GM19455 (cell line): ENCODE results near the gene SZRD1.

Source experiments
- ATAC-seq: cut with Tn5 transposase; IDR thresholded peaks from one replicate; pipeline ENCODE4 v1.9.1; 2021; ENCODE audit not compliant: unreplicated experiment

Gene SZRD1

GRCh38 chr1:16436946-16437474, 70.0 kb downstream of the SZRD1 start, which contains the start of gene SPATA21:
Gene SPATA21, minus strand, starts transcription at chr1:16437424. Its CDS starts 6,053 bp downstream, at chr1:16431371.
- ATAC-seq = no peak

GRCh38 chr1:16438516-16438915, 71.5 kb downstream of the SZRD1 start:
- ATAC-seq = no peak

- ATAC-seq = no peak
These were observed 71.9 kb downstream of the SZRD1 start for GRCh38 chr1:16438924-16439323.

- ATAC-seq = peak; percentile 28
These were observed 73.1 kb downstream of the SZRD1 start for GRCh38 chr1:16440131-16440469.

- ATAC-seq = peak; percentile 78
These were observed 73.6 kb downstream of the SZRD1 start, which contains the start of gene NECAP2 for GRCh38 chr1:16440470-16441281. Gene NECAP2, plus strand, starts transcription at chr1:16440724. Its CDS starts 38 bp downstream, at chr1:16440762.

GRCh38 chr1:16441282-16441665, 74.2 kb downstream of the SZRD1 start:
- peak; percentile 16 for ATAC-seq

- no peak for ATAC-seq
These were observed 75.2 kb downstream of the SZRD1 start for GRCh38 chr1:16442265-16442664.

GRCh38 chr1:16442941-16443340, 75.9 kb downstream of the SZRD1 start:
- no peak for ATAC-seq

GRCh38 chr1:16443975-16444770, 77.1 kb downstream of the SZRD1 start:
- ATAC-seq = no peak

- ATAC-seq = no peak
These were observed 78.0 kb downstream of the SZRD1 start for GRCh38 chr1:16445052-16445451.

GRCh38 chr1:16446116-16446515, 79.1 kb downstream of the SZRD1 start:
- no peak for ATAC-seq

GRCh38 chr1:16447641-16448040, 80.6 kb downstream of the SZRD1 start:
- ATAC-seq = no peak
